ENCODE results near the gene CCDC3.

The CCDC3 gene

GRCh38 chr10:12907656-12908055 lies 93.9 kb downstream of the CCDC3 start:
- DNase-seq (ENCODE audit: low read depth) = no peak

GRCh38 chr10:12906051-12906541 lies 95.4 kb downstream of the CCDC3 start:
- H3K4me3 ChIP-seq (ENCODE audit: low read length) = no peak overlapping the region
- no peak for TF ChIP-seq CTCF (conservative IDR thresholded peaks at IDR 0.05; ENCODE audit: low read length)
- DNase-seq (ENCODE audit: low read depth) = no peak

More at GRCh38 chr10:12907656-12908055, 93.9 kb downstream of the CCDC3 start:
- H3K4me3 ChIP-seq (ENCODE audit: low read length) = no peak overlapping the region
- TF ChIP-seq CTCF (conservative IDR thresholded peaks at IDR 0.05; ENCODE audit: low read length) = no peak

DNA sequence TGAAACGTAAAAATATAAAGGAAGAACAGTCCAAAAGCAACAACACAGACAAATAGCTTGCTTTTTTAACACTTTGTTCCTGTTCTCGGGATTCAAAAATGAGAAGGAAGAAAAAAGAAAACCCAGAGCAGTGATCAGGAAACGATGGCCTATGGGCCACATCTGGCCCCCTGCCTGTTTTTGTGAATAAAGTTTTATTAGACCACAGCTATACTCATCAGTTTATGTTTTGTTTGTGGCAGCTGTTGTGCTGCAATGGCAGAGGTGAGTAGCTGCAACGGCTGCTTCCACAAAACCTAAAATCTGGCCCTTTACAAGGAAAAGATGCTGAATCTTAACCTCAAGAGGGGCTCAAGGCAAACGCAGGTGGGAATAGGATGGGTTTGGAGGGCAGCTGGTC lies 96.4 kb downstream of the CCDC3 start:
- H3K4me3 ChIP-seq (ENCODE audit: low read length) = no peak overlapping the region
- no peak for DNase-seq (ENCODE audit: low read depth)
- TF ChIP-seq CTCF (conservative IDR thresholded peaks at IDR 0.05; ENCODE audit: low read length) = no peak

GRCh38 chr10:12902851-12903358 lies 98.6 kb downstream of the CCDC3 start:
- no peak for TF ChIP-seq CTCF (conservative IDR thresholded peaks at IDR 0.05; ENCODE audit: low read length)
- H3K4me3 ChIP-seq (ENCODE audit: low read length) = no peak overlapping the region
- DNase-seq (ENCODE audit: low read depth) = no peak

DNA sequence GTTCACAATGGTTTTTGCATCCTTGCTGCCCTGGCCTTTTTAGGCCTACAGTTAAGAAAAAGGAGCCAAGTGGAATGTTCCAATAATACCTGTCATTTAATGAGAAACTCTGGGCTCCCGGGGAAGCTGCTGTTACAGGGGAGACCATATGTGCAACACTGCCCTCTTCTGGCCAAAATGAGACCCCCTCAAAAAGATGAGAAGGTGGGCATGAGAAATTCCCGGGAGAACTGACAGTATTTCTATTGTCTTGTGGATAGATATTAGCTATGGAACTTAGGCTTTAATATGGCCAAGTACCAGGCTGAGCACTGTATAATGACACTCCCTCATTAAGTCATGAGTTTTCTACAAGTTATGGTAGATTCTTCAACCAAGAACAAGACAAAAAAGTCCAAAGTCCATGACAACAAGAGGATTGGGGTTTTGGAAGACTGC lies 99.4 kb downstream of the CCDC3 start:
- peak; percentile 85 for TF ChIP-seq CTCF (conservative IDR thresholded peaks at IDR 0.05; ENCODE audit: low read length)
- no peak overlapping the region for H3K4me3 ChIP-seq (ENCODE audit: low read length)
- DNase-seq (ENCODE audit: low read depth) = peak; percentile 54

DNA sequence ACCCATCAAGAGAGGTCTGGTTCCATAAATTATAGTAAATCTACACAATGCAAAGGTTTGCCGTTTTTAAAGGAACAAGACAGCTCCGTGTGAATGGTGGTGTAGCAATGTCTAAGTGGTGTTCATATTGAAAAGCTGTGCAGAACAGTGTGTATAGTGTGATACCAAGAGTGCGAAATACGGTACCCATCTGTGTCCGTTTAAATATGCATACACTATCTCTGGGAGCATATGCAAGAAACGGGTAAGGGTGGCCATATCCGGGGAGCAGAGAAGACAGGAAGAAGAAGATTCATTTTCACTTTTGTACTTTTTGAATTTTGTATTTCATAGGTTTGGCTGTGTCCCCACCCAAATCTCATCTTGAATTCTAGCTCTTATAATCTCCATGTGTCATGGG lies 102.0 kb downstream of the CCDC3 start:
- no peak for TF ChIP-seq CTCF (conservative IDR thresholded peaks at IDR 0.05; ENCODE audit: low read length)

DNA sequence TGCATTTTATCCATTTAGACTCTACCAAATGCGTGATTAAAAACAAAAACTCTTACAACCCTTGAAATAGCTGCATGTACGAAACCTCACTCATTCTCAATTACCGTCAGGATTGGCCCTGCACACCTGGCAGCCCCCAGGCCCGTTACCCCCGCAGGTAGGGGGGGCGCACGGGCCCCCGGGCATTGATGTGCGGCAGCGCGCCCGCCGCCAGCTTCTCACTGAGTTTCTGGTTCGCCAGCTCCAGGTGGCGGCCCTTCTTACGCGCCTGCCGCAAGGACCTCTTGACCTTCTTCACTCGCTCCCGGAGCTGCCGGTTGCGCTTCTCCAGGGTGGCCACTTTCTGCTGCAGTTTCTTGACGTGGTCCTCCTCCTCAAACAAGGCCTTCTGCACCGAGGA lies 103.2 kb downstream of the CCDC3 start:
- DNase-seq (ENCODE audit: low read depth) = no peak
- no peak for TF ChIP-seq CTCF (conservative IDR thresholded peaks at IDR 0.05; ENCODE audit: low read length)
- no peak overlapping the region for H3K4me3 ChIP-seq (ENCODE audit: low read length)

More for the DNA sequence above, 102.0 kb downstream of the CCDC3 start:
- H3K4me3 ChIP-seq (ENCODE audit: low read length) = no peak overlapping the region
- DNase-seq (ENCODE audit: low read depth) = no peak

Measured in AG10803 (cell line).